ENCODE measurements around the gene CNN1. TPM values are rescaled to one million over a fixed set of nuclear protein-coding genes. Genes with fewer than 3 reads are reported as not detected.

The CNN1 gene
- total and polyA plus RNA-seq, 2 of the 13 experiments (the other 11 are each of a cell fraction or from before 2014, with no cell fraction given), result 0.70 to 1.1 TPM

DNA sequence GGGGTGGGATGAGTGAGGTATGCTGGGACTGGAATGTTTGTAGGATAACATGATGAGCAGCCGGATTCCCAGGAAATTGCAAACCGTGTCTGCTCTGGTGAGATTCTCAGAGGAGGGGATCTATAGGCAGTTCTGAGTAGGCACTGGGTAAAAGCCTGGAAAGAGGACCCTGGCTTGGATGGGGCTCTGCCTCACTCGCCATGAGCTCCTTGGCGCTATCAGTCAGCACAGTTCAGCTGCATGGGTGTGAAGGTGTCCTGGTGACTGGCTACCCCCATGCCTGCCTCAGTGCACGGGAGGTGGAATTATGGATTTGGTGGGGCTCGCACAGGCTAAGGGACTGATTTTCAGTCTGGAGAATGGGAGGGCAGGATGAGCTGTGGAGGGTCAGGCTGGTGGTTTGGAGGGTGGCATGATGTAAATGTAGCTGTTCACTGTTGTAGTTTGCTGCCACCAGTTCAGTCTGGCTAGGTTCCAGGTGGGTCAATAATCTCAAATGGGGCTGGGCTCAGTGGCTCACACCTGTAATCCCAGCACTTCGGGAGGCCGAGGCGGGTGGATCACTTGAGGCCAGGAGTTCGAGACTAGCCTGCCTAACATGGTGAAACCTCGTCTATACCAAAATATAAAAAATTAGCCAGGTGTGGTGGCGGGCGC is 49.5 kb downstream of the CNN1 start (continued):
- TF ChIP-seq ZNF407 (CRISPR knock-in tag; IDR thresholded peaks at IDR 0.05; ENCODE audit: not compliant biosample characterization), result peak; percentile 51
- TF ChIP-seq TRIM24 (CRISPR knock-in tag; IDR thresholded peaks at IDR 0.05), result no peak
- no peak for TF ChIP-seq STAT5B (CRISPR knock-in tag; IDR thresholded peaks at IDR 0.05)
- TF ChIP-seq ZNF430 (CRISPR knock-in tag; IDR thresholded peaks at IDR 0.05), result no peak
- 0 out of 2 replicates have a peak, but pooled peaks have one; percentile 20 for TF ChIP-seq ARID4A (CRISPR knock-in tag; IDR thresholded peaks at IDR 0.05; ENCODE audit: borderline replicate concordance)
- TF ChIP-seq NBN (conservative IDR thresholded peaks at IDR 0.05), result no peak
- TF ChIP-seq, protein P1, sequence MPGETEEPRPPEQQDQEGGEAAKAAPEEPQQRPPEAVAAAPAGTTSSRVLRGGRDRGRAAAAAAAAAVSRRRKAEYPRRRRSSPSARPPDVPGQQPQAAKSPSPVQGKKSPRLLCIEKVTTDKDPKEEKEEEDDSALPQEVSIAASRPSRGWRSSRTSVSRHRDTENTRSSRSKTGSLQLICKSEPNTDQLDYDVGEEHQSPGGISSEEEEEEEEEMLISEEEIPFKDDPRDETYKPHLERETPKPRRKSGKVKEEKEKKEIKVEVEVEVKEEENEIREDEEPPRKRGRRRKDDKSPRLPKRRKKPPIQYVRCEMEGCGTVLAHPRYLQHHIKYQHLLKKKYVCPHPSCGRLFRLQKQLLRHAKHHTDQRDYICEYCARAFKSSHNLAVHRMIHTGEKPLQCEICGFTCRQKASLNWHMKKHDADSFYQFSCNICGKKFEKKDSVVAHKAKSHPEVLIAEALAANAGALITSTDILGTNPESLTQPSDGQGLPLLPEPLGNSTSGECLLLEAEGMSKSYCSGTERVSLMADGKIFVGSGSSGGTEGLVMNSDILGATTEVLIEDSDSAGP (CRISPR knock-in tag; IDR thresholded peaks at IDR 0.05; ENCODE audit: borderline replicate concordance), result peak; percentile 42; the same call in 1 of the 2 replicates
- TF ChIP-seq ZMYM2 (CRISPR knock-in tag; IDR thresholded peaks at IDR 0.05), result 0 out of 2 replicates have a peak, but pooled peaks have one; percentile 29
- TF ChIP-seq YEATS2 (CRISPR knock-in tag; IDR thresholded peaks at IDR 0.05; ENCODE audit: borderline replicate concordance), result no peak
- TF ChIP-seq, protein P2, sequence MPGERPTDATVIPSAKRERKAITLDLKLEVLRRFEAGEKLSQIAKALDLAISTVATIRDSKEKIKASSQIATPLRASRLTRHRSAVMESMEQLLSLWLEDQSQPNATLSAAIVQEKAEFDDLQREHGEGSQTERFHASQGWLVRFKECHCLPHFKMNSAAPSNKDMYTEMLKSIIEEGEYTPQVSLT (CRISPR knock-in tag; IDR thresholded peaks at IDR 0.05; ENCODE audit: borderline replicate concordance, low read depth), result no peak
- TF ChIP-seq HOXA3 (CRISPR knock-in tag; IDR thresholded peaks at IDR 0.05), result no peak
- no peak for TF ChIP-seq ZNF747 (CRISPR knock-in tag; IDR thresholded peaks at IDR 0.05; ENCODE audit: borderline replicate concordance)

All from HepG2 (cell line).